Activated naive CD4-positive, alpha-beta T cell treated with anti-CD3 and anti-CD28 coated beads, Interleukin-2, amount 10 ng/mL, durations not matched to agents 7 days and 5 days (primary cell): ENCODE results near the gene LUC7L2.
"Not testable (repeated sequence)": the region's sequence is repeated elsewhere in the genome, so short reads cannot be mapped to it uniquely, and the experiment has no call there.

Source experiments
- CTCF ChIA-PET: fragments of 350-600 bp; sonication (Branson Sonifier 250); formaldehyde crosslinking; loops from one replicate; lab custom pipeline; 2021; ENCODE audit warnings: antibody characterized with exemption; lab: Charles Lee
- DNase-seq: peaks from one replicate; pipeline ENCODE4 v3.0.0-alpha.2; 2020
- H3K27ac Mint-ChIP-seq: one replicate; pipeline ENCODE4 v1.8.0; 2021; ENCODE audit warnings: mild to moderate bottlenecking, moderate library complexity, mixed read lengths
- H3K27me3 Mint-ChIP-seq: one replicate; pipeline ENCODE4 v1.8.0; 2021; ENCODE audit warnings: mild to moderate bottlenecking, mixed read lengths
- H3K36me3 Mint-ChIP-seq: one replicate; pipeline ENCODE4 v1.8.0; 2021; ENCODE audit warnings: mixed read lengths
- H3K4me1 Mint-ChIP-seq: one replicate; pipeline ENCODE4 v1.8.0; 2021; ENCODE audit warnings: mixed read lengths
- H3K4me3 Mint-ChIP-seq: one replicate; pipeline ENCODE4 v1.8.0; 2021; ENCODE audit warnings: mild to moderate bottlenecking, moderate library complexity, mixed read lengths
- H3K9me3 Mint-ChIP-seq: one replicate; pipeline ENCODE4 v1.8.0; 2021; ENCODE audit warnings: mixed read lengths

LUC7L2 gene

GRCh38 chr7:139427029-139427420 lies 67.3 kb downstream of the LUC7L2 start:
- DNase-seq = no peak
- no peak overlapping the region for H3K4me3 Mint-ChIP-seq
- no peaks in the 10 kb centered on the region for H3K27me3 Mint-ChIP-seq
- peaks cover 25% of the 10 kb centered on the region for H3K36me3 Mint-ChIP-seq
- H3K4me1 Mint-ChIP-seq = no peaks in the 10 kb centered on the region
- H3K9me3 Mint-ChIP-seq = no peaks in the 10 kb centered on the region
- CTCF ChIA-PET = interaction anchor here (6.3 kb wide), 1 partner anchor 8 kb away, joined by 39 read pairs; no protein-coding TSS in a partner anchor
- no peak overlapping the region for H3K27ac Mint-ChIP-seq

- Mint-ChIP-seq H3K27ac (no peak overlapping the region), H3K27me3 (no peaks in the 10 kb centered on the region), H3K4me3 (no peak overlapping the region), H3K4me1 (no peaks in the 10 kb centered on the region), H3K36me3 (peaks cover 22% of the 10 kb centered on the region), H3K9me3 (no peaks in the 10 kb centered on the region)
- CTCF ChIA-PET = no interaction called here
- no peak for DNase-seq
These were observed 68.1 kb downstream of the LUC7L2 start for GRCh38 chr7:139427788-139428187.

GRCh38 chr7:139429735-139430134 lies 70.0 kb downstream of the LUC7L2 start:
- CTCF ChIA-PET, H3K27me3 Mint-ChIP-seq, H3K4me1 Mint-ChIP-seq, H3K4me3 Mint-ChIP-seq, H3K27ac Mint-ChIP-seq, DNase-seq, H3K9me3 Mint-ChIP-seq: not testable (repeated sequence)
- H3K36me3 Mint-ChIP-seq = peaks cover 11% of the 10 kb centered on the region

- H3K4me3 Mint-ChIP-seq = no peak overlapping the region
- H3K27me3 Mint-ChIP-seq = no peaks in the 10 kb centered on the region
- CTCF ChIA-PET = no interaction called here
- H3K36me3 Mint-ChIP-seq = peaks cover 8% of the 10 kb centered on the region
- no peaks in the 10 kb centered on the region for H3K9me3 Mint-ChIP-seq
- no peak overlapping the region for H3K27ac Mint-ChIP-seq
- DNase-seq = no peak
- peaks cover 4% of the 10 kb centered on the region for H3K4me1 Mint-ChIP-seq
These were observed 70.7 kb downstream of the LUC7L2 start for GRCh38 chr7:139430443-139430842.

- H3K36me3 Mint-ChIP-seq = peaks cover 8% of the 10 kb centered on the region
- no peak overlapping the region for H3K4me3 Mint-ChIP-seq
- H3K9me3 Mint-ChIP-seq = no peaks in the 10 kb centered on the region
- H3K27ac Mint-ChIP-seq = no peak overlapping the region
- peaks cover 4% of the 10 kb centered on the region for H3K4me1 Mint-ChIP-seq
- CTCF ChIA-PET = interaction anchor here (1.6 kb wide), 1 partner anchor 8 kb away, joined by 6 read pairs; no protein-coding TSS in a partner anchor
- no peaks in the 10 kb centered on the region for H3K27me3 Mint-ChIP-seq
- no peak for DNase-seq
These were observed 71.3 kb downstream of the LUC7L2 start for GRCh38 chr7:139431010-139431409.

- Mint-ChIP-seq H3K9me3 (no peaks in the 10 kb centered on the region), H3K36me3 (peaks cover 8% of the 10 kb centered on the region), H3K27me3 (no peaks in the 10 kb centered on the region), H3K27ac (no peak overlapping the region), H3K4me3 (no peak overlapping the region), H3K4me1 (peaks cover 4% of the 10 kb centered on the region)
- no peak for DNase-seq
- CTCF ChIA-PET = interaction anchor here (1.6 kb wide), 1 partner anchor 8 kb away, joined by 6 read pairs; no protein-coding TSS in a partner anchor
These were observed 71.8 kb downstream of the LUC7L2 start for GRCh38 chr7:139431459-139431858.

GRCh38 chr7:139436806-139437205 lies 77.1 kb downstream of the LUC7L2 start:
- CTCF ChIA-PET = interaction anchor here (1.2 kb wide), 1 partner anchor 62 kb away, joined by 3 read pairs; no protein-coding TSS in a partner anchor
- no peaks in the 10 kb centered on the region for H3K27me3 Mint-ChIP-seq
- H3K4me3 Mint-ChIP-seq = no peak overlapping the region
- H3K27ac Mint-ChIP-seq = no peak overlapping the region
- peaks cover 4% of the 10 kb centered on the region for H3K4me1 Mint-ChIP-seq
- H3K9me3 Mint-ChIP-seq = no peaks in the 10 kb centered on the region
- no peaks in the 10 kb centered on the region for H3K36me3 Mint-ChIP-seq
- DNase-seq = no peak

GRCh38 chr7:139439375-139439774 lies 79.7 kb downstream of the LUC7L2 start:
- peaks cover 4% of the 10 kb centered on the region for H3K4me1 Mint-ChIP-seq
- DNase-seq = no peak
- H3K4me3 Mint-ChIP-seq = no peak overlapping the region
- H3K9me3 Mint-ChIP-seq = no peaks in the 10 kb centered on the region
- CTCF ChIA-PET = no interaction called here
- no peak overlapping the region for H3K27ac Mint-ChIP-seq
- H3K36me3 Mint-ChIP-seq = no peaks in the 10 kb centered on the region
- H3K27me3 Mint-ChIP-seq = no peaks in the 10 kb centered on the region

GRCh38 chr7:139441961-139442360 lies 82.3 kb downstream of the LUC7L2 start:
- Mint-ChIP-seq H3K4me1 (no peaks in the 10 kb centered on the region), H3K36me3 (no peaks in the 10 kb centered on the region), H3K4me3 (no peak overlapping the region), H3K27me3 (no peaks in the 10 kb centered on the region), H3K9me3 (no peaks in the 10 kb centered on the region), H3K27ac (no peak overlapping the region)
- CTCF ChIA-PET = no interaction called here
- no peak for DNase-seq

GRCh38 chr7:139446051-139446890 lies 86.6 kb downstream of the LUC7L2 start:
- no peaks in the 10 kb centered on the region for H3K27me3 Mint-ChIP-seq
- CTCF ChIA-PET = no interaction called here
- no peak for DNase-seq
- H3K4me1 Mint-ChIP-seq = no peaks in the 10 kb centered on the region
- no peaks in the 10 kb centered on the region for H3K9me3 Mint-ChIP-seq
- H3K27ac Mint-ChIP-seq = no peak overlapping the region
- H3K36me3 Mint-ChIP-seq = no peaks in the 10 kb centered on the region
- no peak overlapping the region for H3K4me3 Mint-ChIP-seq

- DNase-seq = no peak
- H3K4me3 Mint-ChIP-seq = no peak overlapping the region
- CTCF ChIA-PET = no interaction called here
- no peaks in the 10 kb centered on the region for H3K4me1 Mint-ChIP-seq
- H3K36me3 Mint-ChIP-seq = no peaks in the 10 kb centered on the region
- H3K27me3 Mint-ChIP-seq = no peaks in the 10 kb centered on the region
- no peak overlapping the region for H3K27ac Mint-ChIP-seq
- H3K9me3 Mint-ChIP-seq = no peaks in the 10 kb centered on the region
These were observed 91.2 kb downstream of the LUC7L2 start for GRCh38 chr7:139450851-139451250.

- Mint-ChIP-seq H3K36me3 (no peaks in the 10 kb centered on the region), H3K27ac (no peak overlapping the region), H3K4me3 (no peak overlapping the region), H3K27me3 (peaks cover under 1% of the 10 kb centered on the region), H3K9me3 (no peaks in the 10 kb centered on the region), H3K4me1 (no peaks in the 10 kb centered on the region)
- no peak for DNase-seq
- CTCF ChIA-PET = no interaction called here
These were observed 91.9 kb downstream of the LUC7L2 start for GRCh38 chr7:139451638-139452037.

- no peaks in the 10 kb centered on the region for H3K4me1 Mint-ChIP-seq
- no peak overlapping the region for H3K4me3 Mint-ChIP-seq
- DNase-seq = no peak
- peaks cover 6% of the 10 kb centered on the region for H3K27me3 Mint-ChIP-seq
- no peak overlapping the region for H3K27ac Mint-ChIP-seq
- CTCF ChIA-PET = interaction anchor here (0.6 to 1.1 kb wide), 3 partner anchors 18 to 679 kb away, joined by 3 read pairs; no protein-coding TSS in a partner anchor
- H3K9me3 Mint-ChIP-seq = no peaks in the 10 kb centered on the region
- no peaks in the 10 kb centered on the region for H3K36me3 Mint-ChIP-seq
These were observed 93.4 kb downstream of the LUC7L2 start for GRCh38 chr7:139452958-139453672.

- Mint-ChIP-seq H3K27ac (no peak overlapping the region), H3K9me3 (no peaks in the 10 kb centered on the region), H3K4me1 (no peaks in the 10 kb centered on the region), H3K4me3 (no peak overlapping the region), H3K36me3 (no peaks in the 10 kb centered on the region), H3K27me3 (peaks cover 6% of the 10 kb centered on the region)
- DNase-seq = no peak
- CTCF ChIA-PET = interaction anchor here (0.6 to 1.1 kb wide), 4 partner anchors 19 to 547 kb away, joined by 3 to 4 read pairs (median 3); no protein-coding TSS in a partner anchor
These were observed 94.1 kb downstream of the LUC7L2 start for GRCh38 chr7:139453673-139454321.
